Renal cortex interstitium (tissue), 11 donors: ENCODE data around the gene PLS1. TPM values are rescaled to one million over a fixed set of nuclear protein-coding genes. Genes with fewer than 3 reads are reported as not detected.
"Not testable (repeated sequence)": the region's sequence is repeated elsewhere in the genome, so short reads cannot be mapped to it uniquely, and the experiment has no call there.

Experiments
- DNase-seq, 11 donors: peaks; one replicate each; pipeline ENCODE4 v3.0.0-alpha.2; 2013; ENCODE audit warnings: low read depth in 9 of 11, low spot score in 4 of 11; ENCODE audit errors: extremely low read depth in 1 of 11
- polyA plus RNA-seq, 3 donors: library from polyadenylated mRNA; unstranded; fragments of 120-200 nt; gene quantifications; one replicate each; pipeline ENCODE4 v1.2.1, GENCODE V29; 2013; ENCODE audit not compliant: insufficient read length in 3 of 3

PLS1 gene
- polyA plus RNA-seq, 3 donors: 24.5 to 32.3 (median 28.2) TPM

DNA sequence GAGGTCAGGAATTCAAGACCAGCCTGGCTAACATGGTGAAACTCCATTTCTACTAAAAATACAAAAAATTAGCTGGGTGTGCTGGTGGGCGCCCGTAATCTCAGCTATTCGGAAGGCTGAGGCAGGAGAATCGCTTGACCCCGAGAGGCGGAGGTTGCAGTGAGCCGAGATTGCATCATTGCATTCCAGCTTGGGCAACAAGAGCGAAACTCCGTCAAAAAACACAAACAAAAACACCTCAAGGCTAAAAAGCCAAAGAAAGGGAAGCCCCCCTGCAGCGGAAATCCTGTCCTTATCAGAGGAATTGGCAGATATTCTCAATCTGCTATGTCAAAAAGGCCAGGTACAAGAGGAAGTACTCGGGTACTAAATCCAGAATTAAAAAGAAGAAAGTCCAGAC is 15.1 kb upstream of the PLS1 start:
- not testable (repeated sequence) for DNase-seq

DNA sequence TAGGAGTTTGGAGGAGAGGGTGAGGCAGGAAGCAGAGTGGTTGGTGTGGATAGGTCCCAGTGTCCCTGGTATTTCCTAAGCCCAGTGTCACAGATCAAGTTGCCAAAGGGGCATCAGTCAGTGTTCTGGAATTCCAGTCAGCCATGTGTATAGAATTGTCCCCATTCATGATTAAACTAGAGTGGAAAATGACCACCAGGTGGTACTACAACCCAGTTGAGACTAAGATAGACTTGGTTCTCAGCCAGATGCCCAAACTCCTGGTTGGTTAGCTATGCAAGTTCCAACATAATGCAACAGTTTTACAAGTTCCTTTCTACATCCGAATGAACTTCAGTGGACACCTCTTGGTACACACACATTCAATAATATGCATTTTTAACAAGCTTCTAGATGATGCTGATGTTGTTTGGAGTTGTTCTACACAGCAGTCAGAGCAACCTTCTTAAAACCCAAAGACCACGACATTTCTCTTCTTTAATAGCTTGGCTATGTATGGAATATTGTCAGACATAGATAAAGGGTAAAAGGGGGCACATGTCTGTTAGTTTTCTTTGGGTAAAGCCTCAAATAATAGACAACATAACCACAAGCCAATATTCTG is 9.3 kb upstream of the PLS1 start:
- DNase-seq: peak in 9 of 11 donors; percentile 47 to 77 (median 57)

DNA sequence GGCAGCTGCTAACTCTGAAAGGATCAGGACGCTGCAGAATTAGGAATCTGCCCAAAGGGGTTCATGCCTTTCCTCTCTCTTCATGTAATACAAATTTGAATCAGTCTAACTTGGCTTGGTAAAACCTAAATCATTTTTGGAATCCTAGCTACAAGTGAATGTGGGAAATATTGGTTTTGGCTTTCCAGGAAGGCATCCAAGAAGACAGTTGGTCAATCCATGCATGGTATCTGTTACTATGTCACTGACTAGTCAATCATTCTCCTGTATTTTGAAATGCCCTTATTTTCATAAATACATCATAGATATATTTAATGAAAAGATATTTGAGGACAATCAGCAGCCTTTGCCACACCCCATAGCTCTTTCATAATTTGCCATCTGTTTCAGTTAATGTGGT is 7.5 kb upstream of the PLS1 start:
- no peak for DNase-seq

DNA sequence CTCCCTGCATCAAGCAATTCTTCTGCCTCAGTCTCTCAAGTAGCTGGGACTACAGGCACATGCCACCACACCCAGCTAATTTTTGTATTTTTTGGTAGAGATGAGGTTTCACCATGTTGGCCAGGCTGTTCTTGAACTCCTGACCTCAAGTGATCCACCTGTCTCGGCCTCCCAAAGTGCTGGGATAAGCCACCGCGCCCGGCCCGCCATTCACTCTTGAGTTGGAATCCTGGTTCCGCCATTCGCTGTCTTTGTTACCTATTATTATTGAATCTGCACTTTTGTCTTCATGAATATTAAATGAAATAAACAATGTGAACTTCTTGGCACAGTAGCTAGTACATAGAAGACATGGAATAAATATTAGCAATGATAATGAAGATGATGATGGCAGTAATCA is 3.9 kb upstream of the PLS1 start:
- DNase-seq: not testable (repeated sequence)

DNA sequence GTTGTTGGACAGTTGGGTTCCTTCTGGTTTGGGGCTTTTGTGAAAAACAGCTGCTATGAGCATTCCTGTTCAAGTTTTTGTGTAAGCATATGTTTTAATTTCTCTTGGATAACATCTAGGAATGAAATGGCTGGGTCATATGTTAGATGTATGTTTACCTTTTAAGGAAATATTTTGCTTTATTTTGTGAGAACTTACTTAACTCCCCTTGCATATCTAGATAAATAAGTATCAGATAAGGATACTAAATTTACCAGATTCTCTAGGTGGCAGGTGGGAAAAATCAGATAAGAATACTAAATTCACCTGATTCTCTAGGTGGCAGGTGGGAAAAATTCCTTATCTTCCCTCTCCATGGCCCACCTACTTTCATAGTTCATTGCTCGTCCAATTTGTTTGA is 1.1 kb upstream of the PLS1 start:
- DNase-seq: no peak

DNA sequence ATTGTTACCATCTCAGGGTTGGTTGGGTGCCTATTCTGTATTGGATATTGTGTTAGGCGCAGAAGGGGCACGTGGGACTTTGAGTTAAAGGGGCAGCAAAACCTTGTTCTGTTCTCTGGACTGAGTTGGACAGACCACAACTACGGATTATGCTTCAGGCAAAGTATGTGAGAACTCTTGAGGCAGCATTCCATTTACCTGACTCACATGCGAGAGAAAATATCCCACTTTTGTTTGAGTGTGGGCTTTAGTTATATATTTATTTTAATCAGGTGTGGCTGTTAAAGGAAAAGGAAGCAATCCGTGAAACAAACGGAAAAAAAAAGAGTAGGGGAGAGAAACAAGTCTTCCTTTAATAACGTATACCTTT is 627 bp upstream of the PLS1 start:
- DNase-seq: peak in 5 of 11 donors; percentile 9 to 49 (median 40)

DNA sequence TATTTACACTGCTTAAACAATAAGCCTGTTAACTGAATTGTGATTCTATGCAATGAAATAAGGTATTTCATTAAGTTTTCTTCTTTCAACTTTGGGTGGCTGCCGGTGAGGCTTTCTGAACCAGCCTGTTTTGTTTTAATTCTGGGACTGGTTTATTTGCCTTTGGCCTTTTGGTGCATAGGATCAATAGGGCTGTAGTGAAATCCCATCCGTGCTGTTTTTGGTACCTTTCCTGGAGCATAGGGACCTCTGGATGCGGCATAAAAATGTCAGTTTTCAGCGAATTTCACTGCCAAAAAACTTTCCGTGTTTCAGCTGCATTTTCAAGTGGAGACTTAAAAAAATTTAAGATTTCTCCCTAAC is 514 bp downstream of the PLS1 start:
- DNase-seq: no peak

DNA sequence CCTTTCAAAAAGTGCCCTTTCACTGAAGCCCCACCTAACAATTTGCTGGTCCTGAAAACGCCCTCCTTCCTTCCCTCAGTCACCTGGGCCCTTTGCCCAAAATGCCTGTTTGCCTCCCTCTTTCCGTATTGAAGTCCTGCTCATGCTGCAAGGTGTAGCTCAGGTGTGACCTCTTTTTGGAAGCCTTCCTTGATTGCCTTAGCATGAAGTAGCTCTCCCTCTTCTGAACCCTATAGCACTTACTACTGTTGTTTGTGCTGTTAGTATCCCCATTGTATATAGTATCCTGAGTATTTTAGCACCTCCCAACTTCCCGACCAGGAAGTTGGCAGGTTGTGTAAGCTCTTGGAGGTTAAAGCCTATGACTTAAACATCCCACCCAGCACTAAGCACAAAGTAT is 1.7 kb downstream of the PLS1 start:
- no peak for DNase-seq

DNA sequence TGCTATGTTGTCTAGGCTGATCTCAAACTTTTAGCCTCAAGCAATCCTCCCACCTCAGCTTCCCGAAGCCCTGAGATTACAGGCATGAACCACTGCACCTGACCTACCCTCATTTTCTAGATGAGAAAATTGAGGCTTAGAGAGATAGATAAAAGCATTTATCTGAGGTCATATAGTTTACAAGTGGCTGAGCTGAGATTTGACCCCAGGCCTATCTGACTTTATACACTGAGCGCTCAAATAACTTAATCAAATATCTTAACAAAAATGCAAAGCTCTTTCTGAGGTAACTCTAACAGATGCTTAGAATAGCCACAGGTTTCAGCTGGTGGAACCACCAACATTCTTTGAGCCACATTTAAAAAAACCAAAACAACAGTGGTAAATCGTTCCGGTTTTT is 5.5 kb downstream of the PLS1 start:
- no peak for DNase-seq

DNA sequence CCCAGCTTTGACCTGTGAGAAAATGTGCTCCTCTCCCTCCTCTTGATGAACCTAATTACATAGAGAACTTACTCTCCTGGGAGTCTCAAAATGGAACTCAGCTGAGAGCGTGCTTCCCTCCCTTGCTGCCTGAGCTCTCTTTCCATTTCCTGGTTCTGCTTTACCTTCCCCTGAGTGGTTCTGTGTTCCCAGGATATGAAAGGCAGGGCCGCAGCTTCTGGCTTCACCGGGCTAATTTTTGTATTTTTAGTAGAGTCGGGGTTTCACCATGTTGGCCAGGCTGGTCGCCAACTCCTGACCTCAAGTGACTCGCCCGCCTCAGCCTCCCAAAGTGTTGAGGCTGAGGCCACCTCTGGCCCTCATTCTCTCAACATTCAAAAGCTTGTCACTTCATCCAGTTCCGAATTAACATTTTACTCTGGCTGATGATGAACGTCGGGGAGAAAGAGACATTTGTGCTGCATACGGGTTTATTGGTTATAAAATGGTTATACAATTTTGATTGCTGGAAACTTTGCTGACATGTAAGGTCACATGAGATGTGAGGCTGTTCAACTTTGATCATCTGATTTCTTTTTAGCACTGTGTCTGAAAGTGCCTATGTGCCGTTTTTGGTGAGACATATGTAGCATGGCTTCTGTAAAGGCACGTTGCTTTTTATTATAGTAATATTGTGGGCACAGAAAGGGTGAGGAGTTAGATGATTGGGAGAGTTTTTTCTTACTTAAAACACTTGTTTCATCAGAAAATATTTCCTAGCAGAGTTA is 6.6 kb downstream of the PLS1 start:
- no peak for DNase-seq

DNA sequence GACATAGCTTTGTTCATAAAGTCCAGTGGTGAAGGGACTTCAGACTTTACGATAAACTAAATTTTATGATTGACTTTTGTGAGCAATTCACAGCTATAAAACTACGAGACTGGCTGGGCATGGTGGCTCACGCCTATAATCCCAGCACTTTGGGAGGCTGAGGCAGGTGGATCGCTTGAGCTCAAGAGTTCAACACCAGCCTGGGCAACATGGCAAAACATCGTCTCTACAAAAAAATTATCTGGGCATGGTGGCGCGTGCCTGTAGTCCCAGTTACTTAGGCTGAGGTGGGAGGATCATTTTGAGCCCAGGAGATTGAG is 7.2 kb downstream of the PLS1 start:
- DNase-seq: not testable (repeated sequence)

DNA sequence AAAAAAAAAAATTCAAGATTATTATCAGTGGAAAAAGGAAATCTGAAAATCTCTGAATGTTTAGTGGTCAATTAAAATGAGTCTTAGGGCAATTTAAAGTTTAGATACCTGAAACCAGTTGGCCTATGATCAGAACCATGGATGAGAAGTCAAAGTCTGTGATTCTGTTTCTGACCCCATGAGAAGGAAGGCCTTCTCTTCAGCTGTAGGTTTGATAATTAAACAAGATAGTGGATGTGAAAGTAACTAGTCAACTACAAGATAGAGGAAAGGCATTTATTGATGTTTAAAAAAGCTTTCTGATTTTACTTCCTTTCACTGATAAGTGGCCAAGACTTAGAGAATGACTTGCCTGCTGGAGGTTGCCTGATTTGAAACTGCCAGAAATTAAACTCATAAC is 8.7 kb downstream of the PLS1 start:
- DNase-seq: no peak

DNA sequence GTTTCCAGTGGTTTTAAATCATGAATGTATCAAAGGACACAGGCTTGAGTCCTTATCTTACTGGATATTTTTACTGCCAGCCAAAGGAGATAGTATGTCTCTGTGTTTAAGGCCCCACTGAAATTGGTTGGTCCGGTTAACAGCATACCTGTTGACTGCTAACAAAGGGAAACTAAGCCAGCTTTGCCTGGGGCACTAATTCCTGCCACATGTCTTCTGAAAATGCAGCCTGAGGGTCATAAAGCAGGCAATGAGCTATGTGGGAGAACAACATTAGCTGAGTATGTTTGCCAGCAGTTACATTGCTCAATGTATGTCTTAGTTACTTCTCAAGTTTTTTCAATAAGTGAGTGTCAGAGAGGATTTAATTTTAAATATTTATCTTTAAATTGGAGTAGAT is 12.4 kb downstream of the PLS1 start:
- DNase-seq: no peak

DNA sequence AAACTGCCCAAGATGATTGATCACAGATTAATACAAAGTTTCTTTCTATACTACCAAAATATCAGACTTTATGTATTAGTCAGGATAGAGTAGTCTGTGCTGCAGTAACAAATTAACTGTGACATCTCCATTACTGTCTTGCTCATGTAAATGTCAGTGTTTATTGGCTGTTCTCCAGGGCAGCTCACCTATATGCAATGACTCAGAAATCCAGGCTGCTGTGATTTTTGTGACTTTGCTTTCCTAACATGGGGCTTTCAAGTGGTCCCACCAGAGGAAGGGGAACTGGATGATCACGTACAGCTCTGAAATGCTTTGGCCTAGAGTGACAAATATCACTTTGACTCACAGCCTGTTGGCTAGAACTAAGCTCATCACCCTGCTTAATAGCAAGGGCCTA is 12.9 kb downstream of the PLS1 start:
- DNase-seq: no peak

DNA sequence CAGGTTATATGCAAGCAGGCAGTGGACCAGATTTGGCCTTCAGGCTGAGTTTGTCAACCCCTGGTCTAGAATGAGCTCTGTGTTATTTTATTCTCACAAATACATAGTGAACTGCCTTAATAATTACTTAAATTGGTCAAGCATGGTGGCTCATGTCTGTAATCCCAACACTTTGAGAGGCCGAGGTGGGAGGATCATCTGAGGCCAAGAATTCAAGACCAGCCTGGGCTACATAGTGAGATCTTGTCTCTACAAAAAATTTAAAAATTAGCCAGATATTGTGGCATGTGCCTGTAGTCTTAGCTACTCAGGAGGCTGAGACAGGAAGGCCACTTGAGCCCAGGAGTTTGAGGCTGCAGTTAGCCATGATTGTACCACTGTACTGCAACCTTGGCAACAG is 15.0 kb downstream of the PLS1 start:
- no peak for DNase-seq

DNA sequence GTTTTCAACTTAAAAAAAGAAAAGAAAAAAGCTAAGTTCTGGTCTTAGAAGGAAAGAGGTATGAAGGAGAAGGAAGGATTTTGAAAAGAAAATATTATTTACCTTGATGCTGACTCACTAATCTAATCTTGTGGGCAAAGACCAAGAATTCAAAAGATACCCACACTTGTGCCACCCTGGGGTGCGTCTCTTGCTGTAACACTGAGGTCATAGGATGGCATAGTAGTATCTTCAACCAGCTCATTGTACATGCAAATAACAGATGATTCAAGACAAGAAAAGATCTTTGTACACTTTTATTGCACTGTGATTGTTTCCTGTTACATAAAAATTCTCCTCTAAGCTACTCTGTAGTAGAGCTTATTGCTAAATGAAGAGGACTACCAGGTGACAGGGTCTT is 17.3 kb downstream of the PLS1 start:
- no peak for DNase-seq

DNA sequence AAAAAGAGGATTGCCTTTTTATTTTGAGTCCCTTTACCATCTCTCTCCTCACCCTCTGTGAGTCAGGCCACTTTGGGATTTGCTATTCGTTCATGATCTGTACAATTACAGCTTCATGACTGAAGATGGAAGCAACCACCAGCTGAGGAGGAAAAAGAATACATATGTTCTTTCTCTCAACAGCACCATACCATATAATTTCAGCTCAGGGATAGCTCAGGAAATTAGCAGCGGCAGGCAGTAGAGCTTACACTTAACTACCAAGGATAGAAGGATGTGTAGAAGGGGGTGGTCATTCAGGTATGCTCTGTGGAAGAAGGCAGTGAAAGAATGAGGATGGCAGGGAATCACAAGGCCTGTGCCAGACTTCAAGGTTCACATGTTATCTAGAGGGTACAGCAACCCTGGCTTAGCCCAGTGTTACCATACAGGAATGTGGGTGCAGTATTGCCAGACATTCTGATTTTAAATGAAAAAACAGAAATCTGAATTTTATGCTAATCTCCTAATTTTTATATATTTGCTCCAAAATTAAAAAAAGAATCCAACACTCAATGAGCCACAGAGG is 17.9 kb downstream of the PLS1 start:
- no peak for DNase-seq

DNA sequence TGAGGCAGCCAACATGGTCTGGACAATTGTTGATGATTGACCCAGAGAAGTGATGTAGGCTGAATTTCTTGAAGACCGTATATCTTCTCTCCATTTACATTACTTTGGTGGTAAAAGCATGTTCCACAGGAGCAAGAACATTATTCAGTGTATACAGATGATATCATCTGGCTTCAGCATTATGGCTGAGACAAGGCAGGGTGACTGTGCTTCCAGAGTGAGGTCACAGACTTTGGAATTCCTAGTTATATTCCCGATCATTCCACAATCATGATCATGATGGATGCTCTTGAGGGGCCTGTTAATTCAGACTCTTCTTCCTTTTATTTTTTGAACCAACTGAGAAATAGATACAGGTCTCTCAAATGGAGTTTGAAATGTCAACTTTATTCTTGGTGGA is 19.0 kb downstream of the PLS1 start:
- DNase-seq: no peak

DNA sequence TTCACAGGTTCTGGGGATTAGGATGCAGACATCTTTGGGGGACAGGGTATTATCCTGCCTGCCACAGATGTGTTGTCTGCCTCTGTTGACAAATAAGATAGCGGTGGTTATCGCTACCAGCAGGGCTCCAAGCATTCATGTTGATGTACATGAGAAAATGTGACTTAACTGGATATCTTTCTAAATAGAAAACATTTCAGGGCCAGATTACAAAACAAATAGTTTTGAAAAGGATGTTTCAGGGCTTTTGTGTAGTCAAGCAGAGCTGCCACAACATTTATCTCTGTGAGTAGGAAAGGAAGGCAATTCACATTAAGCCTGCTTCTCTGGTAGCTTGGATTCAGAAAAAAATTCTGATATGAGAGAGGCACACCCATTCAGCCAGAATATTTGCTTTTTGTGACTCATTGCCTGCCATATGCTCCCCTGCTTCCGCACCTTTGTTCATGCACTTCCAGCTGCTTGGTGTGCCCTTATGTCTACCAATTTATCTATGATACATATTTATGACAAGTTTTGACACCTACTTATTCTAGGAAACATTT is 22.8 kb downstream of the PLS1 start:
- DNase-seq: no peak

DNA sequence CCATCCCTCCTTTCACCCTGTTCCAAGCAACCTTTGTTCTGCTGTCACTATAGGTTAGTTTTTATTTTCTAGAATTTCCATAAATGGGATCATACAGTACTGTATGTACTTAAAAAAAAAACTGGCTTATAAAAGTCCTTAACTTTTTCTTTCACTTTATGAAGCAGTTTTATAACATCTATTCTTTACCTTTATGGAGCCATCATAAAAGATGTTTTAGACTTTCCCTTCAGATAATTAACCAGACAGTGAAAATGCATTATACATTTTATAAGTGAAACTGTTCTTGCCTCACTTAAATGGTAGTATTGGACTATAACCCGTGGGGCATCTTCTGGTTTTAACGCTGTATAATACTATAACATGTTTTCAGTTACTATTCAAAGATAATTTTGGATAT is 26.2 kb downstream of the PLS1 start:
- DNase-seq: no peak

DNA sequence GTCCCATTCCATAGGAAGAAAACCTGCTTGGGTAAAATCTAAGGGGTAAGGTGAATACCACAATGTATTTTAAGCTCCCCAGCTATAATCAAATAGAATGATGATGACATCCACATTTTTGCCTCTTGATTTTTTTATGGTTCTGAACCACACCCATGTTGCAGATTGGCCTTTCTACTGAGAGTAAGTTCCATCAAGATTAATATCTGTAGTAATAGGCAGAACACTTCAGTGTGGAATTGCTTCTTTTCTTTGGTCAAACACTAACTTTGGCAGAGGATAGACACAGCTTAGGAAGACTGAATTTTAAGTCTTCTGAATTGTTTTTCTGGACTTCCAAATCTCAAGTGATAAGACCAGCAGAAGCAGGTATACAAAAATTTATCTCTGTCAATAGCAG is 27.0 kb downstream of the PLS1 start:
- DNase-seq: no peak
